GM19328 (cell line): ENCODE measurements around the gene ASTL.

ENCODE experiments used
- ATAC-seq: cut with Tn5 transposase; IDR thresholded peaks from one replicate; pipeline ENCODE4 v1.9.1; 2021; ENCODE audit warnings: mild to moderate bottlenecking, moderate library complexity; ENCODE audit not compliant: unreplicated experiment

The ASTL gene

GRCh38 chr2:96102596-96103186 is 35.6 kb downstream of the ASTL start:
- no peak for ATAC-seq

- ATAC-seq: no peak
Measured at GRCh38 chr2:96100893-96101304, 37.4 kb downstream of the ASTL start.

GRCh38 chr2:96099861-96100798 is 38.2 kb downstream of the ASTL start:
- ATAC-seq: no peak

GRCh38 chr2:96098900-96099590 is 39.3 kb downstream of the ASTL start:
- no peak for ATAC-seq

GRCh38 chr2:96097951-96098823 is 40.1 kb downstream of the ASTL start:
- no peak for ATAC-seq

GRCh38 chr2:96097441-96097840 is 40.9 kb downstream of the ASTL start:
- ATAC-seq: no peak

- no peak for ATAC-seq
Measured at GRCh38 chr2:96095116-96095636, 43.1 kb downstream of the ASTL start.

- ATAC-seq: no peak
Measured at GRCh38 chr2:96093528-96093927, 44.8 kb downstream of the ASTL start.

DNA sequence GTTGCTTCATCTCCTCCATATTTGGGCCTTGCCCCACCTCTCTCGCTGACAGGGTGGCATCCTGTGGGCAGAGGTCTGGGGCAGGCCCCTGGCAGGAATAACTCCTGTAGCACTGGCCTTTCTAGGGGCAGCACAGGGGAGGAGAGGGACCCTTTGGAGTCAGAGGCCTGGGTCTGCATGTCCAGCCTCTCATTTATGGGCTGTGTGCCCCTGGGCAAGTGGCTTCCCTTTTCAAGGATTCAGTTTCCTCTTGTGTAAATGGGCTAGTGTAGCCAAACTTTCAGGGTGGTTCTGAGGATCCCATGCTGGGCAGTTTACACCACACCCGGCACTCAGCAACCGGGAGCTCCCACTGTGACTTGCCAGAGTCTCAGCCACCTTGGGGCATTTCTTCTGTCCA is 45.4 kb downstream of the ASTL start:
- no peak for ATAC-seq

DNA sequence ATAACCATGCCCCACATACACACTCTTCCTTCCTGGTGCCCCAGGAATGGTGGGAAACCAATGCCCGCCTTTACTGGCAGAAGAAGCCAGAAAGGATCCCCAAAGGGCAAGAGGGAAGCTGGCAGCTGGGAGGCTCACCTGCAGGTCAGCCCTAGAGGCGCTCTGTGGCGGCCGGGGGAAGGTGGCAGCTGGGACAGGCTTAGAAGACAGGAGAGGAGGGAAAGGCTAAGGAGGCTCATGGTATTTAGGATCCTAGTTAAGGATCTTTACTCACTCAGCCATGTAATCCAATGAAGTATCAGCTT is 45.8 kb downstream of the ASTL start:
- no peak for ATAC-seq

DNA sequence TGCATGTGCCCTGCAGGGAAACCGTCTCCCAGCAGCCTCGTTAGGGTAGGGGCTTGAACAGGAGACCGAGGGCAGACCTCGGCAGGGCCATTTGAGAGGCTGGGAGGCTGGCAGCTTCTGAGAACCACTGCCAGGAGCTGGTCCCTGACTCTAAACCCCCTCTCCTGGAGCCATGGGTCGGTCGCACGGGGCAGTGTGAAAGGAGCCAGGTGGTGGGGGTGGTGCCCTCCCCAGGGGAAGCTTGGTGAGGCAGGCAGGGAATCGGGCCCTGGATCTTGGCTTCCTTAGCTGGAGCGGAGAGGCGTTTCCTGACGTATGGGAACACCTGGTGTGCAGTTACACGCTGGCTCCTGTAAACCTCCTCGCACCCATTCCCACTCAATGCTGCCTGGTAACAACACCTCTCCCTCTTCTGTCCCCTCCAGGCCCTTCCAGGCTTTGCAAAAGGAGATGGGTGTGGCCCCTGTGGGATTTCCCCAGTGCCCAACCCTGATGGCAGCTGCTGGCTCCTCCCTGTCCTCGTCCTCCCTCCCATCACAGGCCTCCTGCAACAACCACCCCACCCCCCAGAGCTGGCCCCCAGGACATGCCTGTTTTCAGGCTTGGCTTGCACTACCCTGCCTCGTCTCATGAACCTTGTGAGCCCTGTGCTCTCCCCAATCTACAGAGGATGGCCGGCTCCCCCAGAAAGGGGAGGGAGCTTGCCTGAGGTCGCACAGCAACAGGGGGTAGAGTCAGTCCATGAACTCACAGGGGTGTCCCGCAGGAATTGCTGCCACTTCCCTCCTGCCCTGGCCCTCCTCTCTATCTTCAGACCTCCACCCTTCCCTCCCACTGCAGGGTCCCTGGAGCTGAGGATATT is 46.4 kb downstream of the ASTL start:
- no peak for ATAC-seq

- no peak for ATAC-seq
Measured at GRCh38 chr2:96091141-96091710, 47.1 kb downstream of the ASTL start.

GRCh38 chr2:96090196-96090926 is 47.9 kb downstream of the ASTL start:
- ATAC-seq: no peak

- ATAC-seq: no peak
Measured at GRCh38 chr2:96089356-96090195, 48.7 kb downstream of the ASTL start.

DNA sequence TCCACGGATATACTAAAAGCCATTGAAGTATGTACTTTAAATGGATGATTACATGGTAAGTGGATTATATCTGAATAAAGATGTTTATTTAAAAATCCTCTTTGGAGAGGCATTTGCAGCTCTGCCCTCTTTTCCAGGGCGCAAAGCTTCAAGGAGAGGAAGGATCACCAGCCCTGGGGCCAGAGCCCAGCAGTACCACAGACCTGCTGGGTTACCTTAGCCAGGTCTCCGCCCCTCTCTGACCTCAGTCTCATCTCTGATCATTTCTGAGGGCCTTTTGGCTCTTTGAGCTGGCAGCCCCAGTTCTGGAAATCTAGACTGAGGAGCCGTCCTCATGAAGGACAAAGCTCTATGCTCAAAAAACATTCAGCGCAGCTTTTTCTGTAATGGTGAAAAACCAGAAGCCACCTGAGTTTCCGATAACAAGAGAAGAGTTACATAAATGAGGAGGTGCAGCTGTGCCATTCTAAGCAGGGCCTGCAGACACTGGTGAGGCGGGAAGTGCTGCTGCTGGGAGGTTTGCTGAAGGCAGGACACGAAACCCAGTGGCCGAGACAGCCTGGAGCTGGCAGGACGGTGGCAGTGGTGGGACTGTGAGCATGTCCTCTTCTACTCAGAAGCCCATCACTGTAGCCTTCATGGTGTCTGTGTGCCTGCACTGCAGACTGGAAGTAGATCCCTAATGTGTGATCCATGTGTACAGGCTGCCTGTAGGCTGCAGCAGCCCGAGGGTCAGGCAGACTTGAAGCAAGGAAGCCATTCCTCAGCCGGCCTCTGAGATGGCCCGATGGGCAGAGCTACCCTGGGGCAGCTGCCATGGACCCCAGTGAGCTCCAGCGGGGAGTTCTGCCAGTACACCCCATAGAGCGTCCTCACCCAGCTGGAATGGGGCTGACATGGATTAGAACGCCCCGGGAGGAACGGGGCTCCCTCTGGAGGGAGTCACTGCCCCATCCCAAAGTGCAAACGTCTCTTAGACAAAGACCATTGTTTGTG is 49.7 kb downstream of the ASTL start:
- ATAC-seq: no peak

DNA sequence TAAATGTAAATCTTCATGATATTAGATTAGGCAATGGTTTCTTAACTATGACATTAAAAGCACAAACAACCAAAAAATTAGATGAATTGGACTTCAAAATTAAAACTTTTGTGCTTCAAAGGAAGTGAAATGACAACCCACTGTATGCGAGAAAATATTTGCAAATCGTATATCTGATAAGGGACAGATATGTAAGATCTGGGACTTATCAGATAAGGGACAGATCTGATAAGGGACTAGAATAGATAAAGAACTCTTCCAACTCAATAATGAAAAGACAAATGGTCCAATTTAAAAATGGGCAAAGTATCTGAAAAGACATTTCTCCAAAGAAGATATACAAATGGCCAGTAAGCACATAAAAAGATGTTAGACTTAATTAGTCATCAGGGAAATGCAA is 51.2 kb downstream of the ASTL start:
- ATAC-seq: no peak
